HEK293T (cell line): ENCODE results near the gene OGDH.

ENCODE experiments used
- CTCF ChIA-PET: fragments of 350-600 bp; formaldehyde crosslinking; extraction: SDS; loops from one replicate; lab custom pipeline; 2021; ENCODE audit warnings: antibody characterized with exemption, inconsistent platforms; lab: Yijun Ruan, JAX
- POLR2A ChIA-PET: fragments of 350-600 bp; formaldehyde crosslinking; extraction: SDS; loops from one replicate; lab custom pipeline; 2020; ENCODE audit warnings: antibody characterized with exemption, inconsistent platforms; lab: Yijun Ruan, JAX
- DNase-seq: peaks from one replicate; pipeline ENCODE4 v3.0.0; 2012; ENCODE audit warnings: mixed read lengths; ENCODE audit errors: extremely low spot score
- ARNT ChIP-seq: fragments of 450-650 bp; IDR thresholded peaks from 2 replicates; pipeline ENCODE4 v1.6.1; 2017; ENCODE audit warnings: mild to moderate bottlenecking
- BHLHE40 ChIP-seq: fragments of 450-650 bp; IDR thresholded peaks from 2 replicates; pipeline ENCODE4 v1.6.1; 2016; ENCODE audit warnings: mild to moderate bottlenecking, moderate library complexity, borderline replicate concordance
- CTBP1 ChIP-seq: fragments of 450-650 bp; IDR thresholded peaks from 2 replicates; pipeline ENCODE4 v1.6.1; 2016; ENCODE audit warnings: borderline replicate concordance
- ELF4 ChIP-seq: fragments of 450-650 bp; IDR thresholded peaks from 2 replicates; pipeline ENCODE4 v1.6.1; 2017; ENCODE audit warnings: antibody characterized with exemption
- FOXA1 ChIP-seq: fragments of 450-650 bp; IDR thresholded peaks from 2 replicates; pipeline ENCODE4 v1.6.1; 2016; ENCODE audit warnings: mild to moderate bottlenecking
- FOXK2 ChIP-seq: fragments of 450-650 bp; IDR thresholded peaks from 2 replicates; pipeline ENCODE4 v1.6.1; 2016; ENCODE audit warnings: mild to moderate bottlenecking
- FOXM1 ChIP-seq: fragments of 450-650 bp; IDR thresholded peaks from 2 replicates; pipeline ENCODE4 v1.6.1; 2017; ENCODE audit warnings: mild to moderate bottlenecking, borderline replicate concordance
- HDGF ChIP-seq: fragments of 450-650 bp; IDR thresholded peaks from 2 replicates; pipeline ENCODE4 v1.6.1; 2017; ENCODE audit warnings: antibody characterized with exemption, borderline replicate concordance
- L3MBTL2 ChIP-seq: fragments of 450-650 bp; conservative IDR thresholded peaks from 2 replicates; pipeline ENCODE4 v1.6.1; 2016; ENCODE audit warnings: mild to moderate bottlenecking
- LEF1 ChIP-seq: fragments of 450-650 bp; IDR thresholded peaks from 2 replicates; pipeline ENCODE4 v1.6.1; 2017; ENCODE audit warnings: mild to moderate bottlenecking, borderline replicate concordance
- NFRKB ChIP-seq: fragments of 450-650 bp; IDR thresholded peaks from 2 replicates; pipeline ENCODE4 v1.6.1; 2016; ENCODE audit warnings: mild to moderate bottlenecking, moderate library complexity
- PKNOX1 ChIP-seq: fragments of 450-650 bp; IDR thresholded peaks from 2 replicates; pipeline ENCODE4 v1.6.1; 2016
- SP1 ChIP-seq: fragments of 450-650 bp; IDR thresholded peaks from 2 replicates; pipeline ENCODE4 v1.6.1; 2017
- SUZ12 ChIP-seq: fragments of 450-650 bp; IDR thresholded peaks from 2 replicates; pipeline ENCODE4 v1.6.1; 2016; ENCODE audit warnings: mild to moderate bottlenecking
- TARDBP ChIP-seq: fragments of 450-650 bp; IDR thresholded peaks from 2 replicates; pipeline ENCODE4 v1.6.1; 2016
- ZNF384 ChIP-seq: fragments of 450-650 bp; IDR thresholded peaks from 2 replicates; pipeline ENCODE4 v1.6.1; 2016

Gene OGDH

GRCh38 chr7:44637788-44638594 lies 31.6 kb downstream of the OGDH start:
- DNase-seq = no peak
- POLR2A ChIA-PET = interaction anchor here (1.0 kb wide), 2 partner anchors 7 to 32 kb away, joined by 3 to 4 read pairs; partner anchors contain the start of gene OGDH
- CTCF ChIA-PET = no interaction called here
- TF ChIP-seq ZNF384 (no peak), TARDBP (no peak), NFRKB (no peak), ARNT (no peak), SUZ12 (no peak), L3MBTL2 (no peak), BHLHE40 (no peak), PKNOX1 (no peak)

GRCh38 chr7:44638611-44639557 lies 32.5 kb downstream of the OGDH start:
- CTCF ChIA-PET = no interaction called here
- POLR2A ChIA-PET = interaction anchor here (0.9 to 2.1 kb wide), 5 partner anchors 8 to 65 kb away, joined by 3 to 10 read pairs (median 4); partner anchors contain the start of genes DDX56 and OGDH
- TF ChIP-seq HDGF (no peak), SUZ12 (no peak)
- no peak for DNase-seq

- POLR2A ChIA-PET = interaction anchor here (0.9 to 2.1 kb wide), 3 partner anchors 19 to 66 kb away, joined by 3 to 10 read pairs (median 5); partner anchors contain the start of genes DDX56 and OGDH
- CTCF ChIA-PET = interaction anchor here (0.7 kb wide), 2 partner anchors 108 to 334 kb away, joined by 3 read pairs; no protein-coding TSS in a partner anchor
- no peak for DNase-seq
- TF ChIP-seq ELF4 (no peak), BHLHE40 (no peak), ARNT (no peak), FOXM1 (no peak), CTBP1 (no peak), FOXK2 (no peak), HDGF (no peak)
These were observed 33.4 kb downstream of the OGDH start for GRCh38 chr7:44639671-44640321.

- ChIA-PET POLR2A (no interaction called here), CTCF (no interaction called here)
- DNase-seq = no peak
- no peak for TF ChIP-seq FOXA1
- no peak for TF ChIP-seq FOXM1
- no peak for TF ChIP-seq TARDBP
- no peak for TF ChIP-seq BHLHE40
- TF ChIP-seq LEF1 = no peak
- TF ChIP-seq PKNOX1 = no peak
- TF ChIP-seq ELF4 = no peak
- TF ChIP-seq ARNT = no peak
- TF ChIP-seq L3MBTL2 = no peak
- no peak for TF ChIP-seq SP1
- TF ChIP-seq SUZ12 = no peak
- no peak for TF ChIP-seq HDGF
- no peak for TF ChIP-seq FOXK2
- no peak for TF ChIP-seq ZNF384
- TF ChIP-seq NFRKB = no peak
These were observed 36.8 kb downstream of the OGDH start for GRCh38 chr7:44643206-44643605.

- TF ChIP-seq ELF4 (no peak), FOXA1 (no peak), ZNF384 (no peak), SP1 (no peak), SUZ12 (no peak), HDGF (no peak), CTBP1 (no peak), FOXM1 (no peak), BHLHE40 (no peak), LEF1 (no peak), L3MBTL2 (no peak), NFRKB (no peak)
- CTCF ChIA-PET = no interaction called here
- DNase-seq = no peak
- POLR2A ChIA-PET = no interaction called here
These were observed 38.8 kb downstream of the OGDH start for GRCh38 chr7:44645254-44645653.

- no peak for DNase-seq
- ChIA-PET POLR2A (no interaction called here), CTCF (no interaction called here)
- no peak for TF ChIP-seq SUZ12
These were observed 39.3 kb downstream of the OGDH start for GRCh38 chr7:44645696-44646095.
